ENCODE results near the gene NTM. TPM values are rescaled to one million over a fixed set of nuclear protein-coding genes. Genes with fewer than 3 reads are reported as not detected.

Gene NTM
- total RNA-seq, 4 donors from 2014 or later = 3.6 to 11.8 (median 7.8) TPM

DNA sequence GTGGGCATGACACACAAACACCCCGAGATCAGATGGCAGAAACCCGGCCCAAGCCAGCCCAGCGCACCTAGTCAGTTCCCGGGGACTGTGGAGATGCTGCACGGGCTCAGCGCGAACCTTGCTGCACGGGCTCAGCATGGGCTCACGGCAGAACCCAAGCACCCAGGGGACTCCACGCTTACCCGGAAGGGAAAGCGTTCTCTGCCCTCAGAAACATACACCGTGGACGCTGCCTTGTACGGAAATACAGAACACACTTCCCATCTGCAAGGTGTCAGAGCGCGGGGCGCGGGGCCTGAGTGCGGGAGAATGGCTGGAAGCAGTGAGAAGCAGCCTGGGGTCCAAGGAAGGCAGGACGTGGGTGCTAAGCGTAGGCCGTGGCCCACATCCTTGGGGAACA lies 319.9 kb downstream of the NTM start:
- 96 to 100% methylated on average over 2 to 8 of the region's 23 CpGs for WGBS, 2 donors (ENCODE audit: low coverage in 1 of 2)

DNA sequence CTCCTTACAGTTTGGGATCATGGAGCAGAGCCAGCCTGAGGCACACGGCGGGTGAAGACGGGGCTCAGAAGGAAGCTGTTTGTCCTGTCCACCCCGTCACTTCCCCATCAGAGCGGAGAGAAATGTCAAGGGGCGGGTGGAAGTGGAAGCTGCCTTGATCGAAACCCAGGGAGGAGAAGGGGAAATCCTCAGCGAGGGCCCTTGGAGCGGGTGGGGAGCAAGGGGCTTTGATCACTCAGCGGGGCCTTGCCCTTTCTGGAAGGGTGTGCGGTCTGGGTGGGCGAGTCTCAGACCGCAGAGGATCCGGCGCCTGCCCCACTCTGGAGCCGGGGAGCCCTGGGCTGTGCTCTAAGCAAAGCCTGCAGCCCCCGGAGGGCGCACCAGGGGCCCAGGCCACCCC lies 320.4 kb downstream of the NTM start:
- TF ChIP-seq POLR2AphosphoS5 (IDR thresholded peaks at IDR 0.05) (no peak), POLR2A (IDR thresholded peaks at IDR 0.05) (no peak), EP300 (IDR thresholded peaks at IDR 0.05) (no peak)
- TF ChIP-seq, protein P1, sequence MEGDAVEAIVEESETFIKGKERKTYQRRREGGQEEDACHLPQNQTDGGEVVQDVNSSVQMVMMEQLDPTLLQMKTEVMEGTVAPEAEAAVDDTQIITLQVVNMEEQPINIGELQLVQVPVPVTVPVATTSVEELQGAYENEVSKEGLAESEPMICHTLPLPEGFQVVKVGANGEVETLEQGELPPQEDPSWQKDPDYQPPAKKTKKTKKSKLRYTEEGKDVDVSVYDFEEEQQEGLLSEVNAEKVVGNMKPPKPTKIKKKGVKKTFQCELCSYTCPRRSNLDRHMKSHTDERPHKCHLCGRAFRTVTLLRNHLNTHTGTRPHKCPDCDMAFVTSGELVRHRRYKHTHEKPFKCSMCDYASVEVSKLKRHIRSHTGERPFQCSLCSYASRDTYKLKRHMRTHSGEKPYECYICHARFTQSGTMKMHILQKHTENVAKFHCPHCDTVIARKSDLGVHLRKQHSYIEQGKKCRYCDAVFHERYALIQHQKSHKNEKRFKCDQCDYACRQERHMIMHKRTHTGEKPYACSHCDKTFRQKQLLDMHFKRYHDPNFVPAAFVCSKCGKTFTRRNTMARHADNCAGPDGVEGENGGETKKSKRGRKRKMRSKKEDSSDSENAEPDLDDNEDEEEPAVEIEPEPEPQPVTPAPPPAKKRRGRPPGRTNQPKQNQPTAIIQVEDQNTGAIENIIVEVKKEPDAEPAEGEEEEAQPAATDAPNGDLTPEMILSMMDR (IDR thresholded peaks at IDR 0.05) = no peak
- Histone ChIP-seq H3K36me3 (no peaks in the 10 kb centered on the region), H3K4me1 (peaks cover 0 to 27% (median 4%) of the 10 kb centered on the region in 3 donors), H3K27ac (no peak overlapping the region), H3K9me3 (no peaks in the 10 kb centered on the region), H3K27me3 (peaks cover 62% of the 10 kb centered on the region), H3K4me3 (no peak overlapping the region)
- 76 to 88% methylated on average over 4 to 5 of the region's 18 CpGs for WGBS, 2 donors (ENCODE audit: low coverage in 1 of 2)
- ATAC-seq = no peak

More for the DNA sequence above, 319.9 kb downstream of the NTM start:
- peaks cover 60% of the 10 kb centered on the region for H3K27me3 ChIP-seq
- H3K27ac ChIP-seq = no peak overlapping the region
- ATAC-seq = no peak
- no peaks in the 10 kb centered on the region for H3K36me3 ChIP-seq
- H3K4me1 ChIP-seq = peaks cover 0 to 27% (median 4%) of the 10 kb centered on the region in 3 donors
- H3K9me3 ChIP-seq = no peaks in the 10 kb centered on the region
- no peak overlapping the region for H3K4me3 ChIP-seq
- TF ChIP-seq, protein P1 (IDR thresholded peaks at IDR 0.05) = no peak
- no peak for TF ChIP-seq EP300 (IDR thresholded peaks at IDR 0.05)
- TF ChIP-seq POLR2AphosphoS5 (IDR thresholded peaks at IDR 0.05) = no peak
- TF ChIP-seq POLR2A (IDR thresholded peaks at IDR 0.05) = no peak

DNA sequence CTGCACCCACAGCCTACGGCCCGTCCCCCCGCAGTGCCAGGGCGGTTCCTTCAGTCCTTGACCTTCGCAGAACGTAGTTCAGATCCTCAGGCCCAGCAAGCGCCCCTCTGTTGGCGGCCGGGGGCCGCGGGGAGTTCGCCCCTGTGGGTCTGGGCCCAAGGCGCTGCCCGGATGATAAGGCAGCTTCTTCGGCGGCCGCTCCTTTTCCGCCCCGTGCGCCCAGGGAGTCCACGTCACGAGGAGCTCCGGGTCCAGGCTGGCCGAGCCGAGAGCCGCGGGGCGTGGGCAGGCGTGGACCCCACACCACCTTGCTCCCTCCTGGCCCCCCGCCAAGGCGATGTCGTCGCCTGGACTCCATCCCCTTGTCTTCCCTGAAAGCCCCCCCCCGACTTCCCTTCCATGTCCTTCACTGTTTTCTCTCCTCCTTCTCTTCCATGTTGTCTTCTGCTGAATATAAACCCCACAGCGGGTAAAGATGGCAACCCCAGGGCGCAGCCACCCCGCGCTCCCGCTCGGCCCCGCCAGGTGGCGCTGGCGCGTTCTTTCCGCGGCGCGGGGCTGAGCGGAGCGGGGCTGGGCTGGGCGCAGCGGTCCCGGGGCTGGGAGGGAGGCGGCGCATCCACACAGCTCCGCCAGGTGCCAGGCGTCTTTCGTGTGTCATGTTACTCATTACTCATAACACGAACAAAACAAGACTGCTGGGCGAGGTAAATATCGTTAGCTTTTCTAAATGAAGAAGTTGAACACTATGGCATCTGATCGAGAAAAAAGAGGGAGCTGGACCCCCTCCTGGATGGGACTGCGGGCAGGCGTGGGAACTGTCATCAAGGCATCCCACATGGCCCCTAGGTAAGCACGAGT lies 321.0 kb downstream of the NTM start:
- no peak overlapping the region for H3K27ac ChIP-seq
- ATAC-seq = no peak
- no peaks in the 10 kb centered on the region for H3K9me3 ChIP-seq
- H3K4me1 ChIP-seq = peaks cover 0 to 27% (median 4%) of the 10 kb centered on the region in 3 donors
- H3K36me3 ChIP-seq = no peaks in the 10 kb centered on the region
- H3K4me3 ChIP-seq = no peak overlapping the region
- peaks cover 65% of the 10 kb centered on the region for H3K27me3 ChIP-seq
- 56 to 63% methylated on average over 18 to 26 of the region's 65 CpGs for WGBS, 2 donors (ENCODE audit: low coverage in 1 of 2)
- TF ChIP-seq, protein P1 (IDR thresholded peaks at IDR 0.05) = peak in 2 of 4 experiments; percentile 45 to 71
- TF ChIP-seq POLR2A (IDR thresholded peaks at IDR 0.05) = no peak

DNA sequence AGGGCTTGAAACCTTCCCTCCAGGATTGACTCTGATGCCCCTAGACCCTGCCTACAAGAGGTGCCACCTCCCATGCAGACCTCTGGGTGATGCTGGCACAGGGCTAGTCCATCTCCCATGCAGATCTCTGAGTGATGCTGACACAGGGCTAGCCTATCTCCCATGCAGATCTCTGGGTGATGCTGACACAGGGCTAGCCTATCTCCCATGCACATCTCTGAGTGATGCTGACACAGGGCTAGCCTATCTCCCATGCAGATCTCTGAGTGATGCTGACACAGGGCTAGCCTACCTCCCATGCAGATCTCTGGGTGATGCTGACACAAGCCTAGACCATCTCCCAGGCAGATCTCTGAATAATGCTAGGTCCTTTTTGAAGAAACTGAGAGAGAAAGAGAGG lies 321.7 kb downstream of the NTM start:
- no peak for ATAC-seq
- Histone ChIP-seq H3K36me3 (no peaks in the 10 kb centered on the region), H3K27ac (no peak overlapping the region), H3K4me1 (peaks cover 0 to 27% (median 4%) of the 10 kb centered on the region in 3 donors), H3K4me3 (no peak overlapping the region), H3K27me3 (peaks cover 60% of the 10 kb centered on the region), H3K9me3 (no peaks in the 10 kb centered on the region)
- TF ChIP-seq POLR2AphosphoS5 (IDR thresholded peaks at IDR 0.05) (no peak), POLR2A (IDR thresholded peaks at IDR 0.05) (no peak), EP300 (IDR thresholded peaks at IDR 0.05) (no peak)
- TF ChIP-seq, protein P1 (IDR thresholded peaks at IDR 0.05) = no peak

DNA sequence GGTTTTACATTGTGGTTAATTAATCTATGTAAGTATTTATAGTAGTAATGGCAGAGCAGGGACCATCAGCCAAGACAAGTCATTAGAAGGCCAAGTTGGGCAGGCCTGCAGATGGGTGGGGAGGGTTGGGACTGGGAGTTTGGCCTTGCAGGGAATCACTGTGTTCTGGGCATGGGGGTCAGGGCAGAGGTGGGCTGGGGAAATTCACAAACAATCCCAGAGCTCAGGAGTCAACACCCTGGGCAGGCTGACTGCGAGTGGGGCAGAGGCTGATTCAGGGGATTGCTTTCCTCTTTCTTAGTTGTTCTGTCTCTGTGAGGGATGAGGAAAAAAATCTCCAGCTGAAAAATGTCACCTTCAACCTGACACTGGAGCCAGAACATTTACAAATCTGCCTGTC lies 322.5 kb downstream of the NTM start:
- TF ChIP-seq POLR2AphosphoS5 (IDR thresholded peaks at IDR 0.05) (no peak), EP300 (IDR thresholded peaks at IDR 0.05) (no peak), POLR2A (IDR thresholded peaks at IDR 0.05) (no peak)
- TF ChIP-seq, protein P1 (IDR thresholded peaks at IDR 0.05) = no peak

More for the DNA sequence above, 322.5 kb downstream of the NTM start:
- Histone ChIP-seq H3K27ac (no peak overlapping the region), H3K9me3 (no peaks in the 10 kb centered on the region), H3K36me3 (no peaks in the 10 kb centered on the region), H3K4me3 (no peak overlapping the region), H3K27me3 (peaks cover 52% of the 10 kb centered on the region), H3K4me1 (peaks cover 0 to 24% (median 4%) of the 10 kb centered on the region in 3 donors)
- ATAC-seq = no peak
- no CpG with 5 or more reads among the region's 1 CpG for WGBS, 2 donors (ENCODE audit: low coverage in 1 of 2)
